Testis (tissue), 2 donors: ENCODE results near the gene APEX1.

ENCODE experiments used
- CTCF ChIP-seq, 3 experiments: fragments of 450-650 bp in 2 of 3; fragments of 200-600 bp in 1 of 3; sonication (generic) in 1 of 3; IDR thresholded peaks; one replicate each; pipeline ENCODE4 v1.5.1; 2016 to 2019; ENCODE audit warnings: antibody characterized with exemption in 3 of 3, mild to moderate bottlenecking in 2 of 3, moderate library complexity in 1 of 3
- POLR2A ChIP-seq: fragments of 450-650 bp; IDR thresholded peaks from one replicate; pipeline ENCODE4 v1.6.1; 2017; ENCODE audit warnings: antibody characterized with exemption, mild to moderate bottlenecking, moderate library complexity

DNA sequence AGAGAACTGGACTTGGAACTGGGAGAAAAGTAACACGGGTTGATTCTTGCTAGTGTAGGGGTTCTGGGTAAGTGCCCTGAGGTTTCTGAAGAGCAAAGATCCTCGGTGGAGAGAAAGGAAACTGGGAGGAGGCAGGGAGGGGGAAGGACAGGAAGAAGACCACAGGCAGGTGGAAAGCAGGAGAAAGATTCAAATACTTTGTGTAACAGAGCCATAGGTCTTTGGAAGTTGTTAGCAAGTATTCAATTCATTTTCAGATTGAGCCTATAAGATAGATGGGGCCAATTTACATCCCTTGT, 15.5 kb downstream of the APEX1 start:
- no peak for TF ChIP-seq POLR2A
- TF ChIP-seq CTCF (IDR thresholded peaks at IDR 0.05): no peak
